ENCODE data around the gene KCNB1. TPM values are rescaled to one million over a fixed set of nuclear protein-coding genes. Genes with fewer than 3 reads are reported as not detected.

KCNB1 gene
- total and polyA plus RNA-seq, 2 of the 4 experiments (the other 2 are of a cell fraction), result 0.05 TPM; not detected in 1

GRCh38 chr20:49456646-49457045 lies 25.8 kb downstream of the KCNB1 start:
- in situ Hi-C loops (cut with MboI; ENCODE audit: low sequenced_read_pairs) (no loop called here), intact Hi-C loops (cut with micrococcal nuclease) (no loop called here), dilution Hi-C loops (cut with HindIII; ENCODE audit: low sequenced_read_pairs, unreplicated experiment) (no loop called here)
- CTCF ChIA-PET, result no interaction called here
- H2AFZ ChIP-seq (replicated peaks; ENCODE audit: low read length, poor library complexity), result no peak overlapping the region
- H3K9ac ChIP-seq (ENCODE audit: low read depth, low read length), result no peak overlapping the region
- no peaks in the 10 kb centered on the region for H3K9me3 ChIP-seq (ENCODE audit: control insufficient read depth, insufficient read depth, low read length)
- no peak overlapping the region for H2BK20ac ChIP-seq (ENCODE audit: low read depth, low read length)
- H4K20me1 ChIP-seq (ENCODE audit: insufficient read depth, low read length), result no peaks in the 10 kb centered on the region
- no peak overlapping the region for H4K91ac ChIP-seq (ENCODE audit: insufficient read depth, low read depth, low read length)
- H3K27ac ChIP-seq (ENCODE audit: insufficient read depth, low read length), result no peak overlapping the region
- no peaks in the 10 kb centered on the region for H3K36me3 ChIP-seq (ENCODE audit: control insufficient read depth, insufficient read depth, low read length)
- H3K27me3 ChIP-seq (ENCODE audit: control insufficient read depth, insufficient read depth, low read length), result peaks cover 48% of the 10 kb centered on the region
- no peak overlapping the region for H2AK5ac ChIP-seq (ENCODE audit: low read depth, low read length)
- H4K5ac ChIP-seq (ENCODE audit: low read depth, low read length), result no peak overlapping the region
- no peak overlapping the region for H3K4me3 ChIP-seq (ENCODE audit: insufficient read depth, low read depth, low read length)
- H2AK9ac ChIP-seq (replicated peaks; ENCODE audit: low read depth, low read length, poor library complexity), result no peak overlapping the region
- no peak overlapping the region for H2BK15ac ChIP-seq (ENCODE audit: low read depth, low read length)
- H3K23ac ChIP-seq (ENCODE audit: low read depth, low read length), result no peak overlapping the region
- no peaks in the 10 kb centered on the region for H3K4me1 ChIP-seq (ENCODE audit: control insufficient read depth, insufficient read depth, low read length)
- no peaks in the 10 kb centered on the region for H3K9me1 ChIP-seq (ENCODE audit: insufficient read depth, low read length)
- no peak overlapping the region for H2BK120ac ChIP-seq (ENCODE audit: low read depth, low read length)
- H3K14ac ChIP-seq (replicated peaks; ENCODE audit: low read depth, low read length), result no peak overlapping the region
- no peak overlapping the region for H2BK5ac ChIP-seq (ENCODE audit: low read depth, low read length, poor library complexity, severe bottlenecking)
- no peak overlapping the region for H3K4ac ChIP-seq (ENCODE audit: low read depth, low read length)
- no peaks in the 10 kb centered on the region for H3K79me1 ChIP-seq (ENCODE audit: low read depth in 1 of 2, low read length in 2 of 2)
- POLR2A ChIA-PET (ENCODE audit: unreplicated experiment), result no interaction called here
- TF ChIP-seq RCOR1 (IDR thresholded peaks at IDR 0.05; ENCODE audit: insufficient replicate concordance, low read length) (no peak), BHLHE40 (IDR thresholded peaks at IDR 0.05; ENCODE audit: low read depth, low read length) (no peak), POLR2A (IDR thresholded peaks at IDR 0.05; ENCODE audit: low read depth, low read length) (no peak), FOS (IDR thresholded peaks at IDR 0.05; ENCODE audit: low read depth, low read length) (no peak), MAFK (IDR thresholded peaks at IDR 0.05; ENCODE audit: low read depth, low read length) (no peak), CHD1 (IDR thresholded peaks at IDR 0.05; ENCODE audit: low read depth, low read length) (no peak)
- BruUV-seq (replicated peaks), result no TSS peak
- H3K18ac ChIP-seq (ENCODE audit: low read depth, low read length), result no peak overlapping the region
- DNase-seq, result no peak
- H3K4me2 ChIP-seq (ENCODE audit: low read depth, low read length), result no peak overlapping the region
- no peak overlapping the region for H3K56ac ChIP-seq (ENCODE audit: extremely low read depth, insufficient read depth, low read length)
- ATAC-seq (ENCODE audit: low read depth), result no peak
- no peak overlapping the region for H4K8ac ChIP-seq (ENCODE audit: low read depth in 2 of 2, low read length in 2 of 2)
- 62% methylated on average over 4 of the region's 6 CpGs; no CpG with 5 or more reads in 1 of the 2 experiments for WGBS, 2 experiments (ENCODE audit: extremely low coverage in 2 of 2, insufficient read length in 1 of 2)

Measured in IMR-90 (cell line).